Hepatocyte (in vitro differentiated cells): Measurements from ENCODE around the gene EPHA4. TPM values are rescaled to one million over a fixed set of nuclear protein-coding genes. Genes with fewer than 3 reads are reported as not detected.

Source experiments
- DNase-seq: peaks from one replicate; pipeline ENCODE4 v3.0.0-alpha.2; 2016; ENCODE audit warnings: low spot score
- H2AFZ ChIP-seq: fragments of 200-600 bp; sonication (generic); 2 replicates; pipeline ENCODE4 v1.6.0; 2016; ENCODE audit warnings: antibody characterized with exemption, mild to moderate bottlenecking
- H3K27ac ChIP-seq: fragments of 200-600 bp; sonication (generic); 2 replicates; pipeline ENCODE4 v1.5.1; 2016; ENCODE audit warnings: mild to moderate bottlenecking
- H3K27me3 ChIP-seq: fragments of 200-600 bp; sonication (generic); 2 replicates; pipeline ENCODE4 v1.6.1; 2016
- H3K36me3 ChIP-seq: fragments of 200-600 bp; sonication (generic); replicated peaks from 2 replicates; pipeline ENCODE4 v1.5.1; 2016; ENCODE audit warnings: low read depth; ENCODE audit not compliant: insufficient read depth
- H3K4me1 ChIP-seq: fragments of 200-600 bp; sonication (generic); 2 replicates; pipeline ENCODE4 v1.5.1; 2016; ENCODE audit warnings: mild to moderate bottlenecking, moderate library complexity; ENCODE audit not compliant: insufficient read depth
- H3K4me2 ChIP-seq: fragments of 200-600 bp; sonication (generic); 2 replicates; pipeline ENCODE4 v1.6.0; 2016
- H3K4me3 ChIP-seq: fragments of 200-600 bp; sonication (generic); 2 replicates; pipeline ENCODE4 v1.5.1; 2016; ENCODE audit warnings: mild to moderate bottlenecking
- H3K79me2 ChIP-seq: fragments of 200-600 bp; sonication (generic); 2 replicates; pipeline ENCODE4 v1.6.0; 2017; ENCODE audit warnings: mild to moderate bottlenecking
- H3K9me2 ChIP-seq: fragments of 200-600 bp; sonication (generic); replicated peaks from 2 replicates; pipeline ENCODE4 v1.6.0; 2017; ENCODE audit warnings: mild to moderate bottlenecking; ENCODE audit not compliant: insufficient read depth
- H3K9me3 ChIP-seq: fragments of 200-600 bp; sonication (generic); 2 replicates; pipeline ENCODE4 v1.5.1; 2016; ENCODE audit warnings: low read depth, mild to moderate bottlenecking
- H4K20me1 ChIP-seq: fragments of 200-600 bp; sonication (generic); 2 replicates; pipeline ENCODE4 v1.6.0; 2016; ENCODE audit warnings: mild to moderate bottlenecking; ENCODE audit not compliant: insufficient read depth, poor library complexity, severe bottlenecking
- EZH2 ChIP-seq: fragments of 200-600 bp; sonication (generic); IDR thresholded peaks from 2 replicates; pipeline ENCODE4 v1.6.1; 2016; ENCODE audit warnings: antibody characterized with exemption, mild to moderate bottlenecking, borderline replicate concordance
- EZH2phosphoT487 ChIP-seq: fragments of 200-600 bp; sonication (generic); IDR thresholded peaks from one replicate; pipeline ENCODE4 v1.6.1; 2018; ENCODE audit warnings: antibody characterized with exemption, mild to moderate bottlenecking, low read depth, moderate library complexity; ENCODE audit not compliant: unreplicated experiment, severe bottlenecking
- WGBS: methylation state at CpG from one replicate; pipeline ENCODE4 v1.1.6; 2016; ENCODE audit warnings: low lambda C conversion rate; ENCODE audit errors: missing lambda C conversion rate; 5-methylcytosine and 5-hydroxymethylcytosine counted together
- polyA plus RNA-seq: library from polyadenylated mRNA; unstranded; fragments of >200 nt; fragmentation: Nextera tagmentation; extraction: Ambion mirVana; gene quantifications from 2 replicates; pipeline ENCODE4 v1.2.1, GENCODE V29; 2016
- total RNA-seq: library from RNA; depleted of rRNA; stranded (reverse); fragments of >200 nt; gene quantifications from 2 replicates; pipeline ENCODE4 v1.2.3, GENCODE V29; 2014
- TF ChIP-seq, protein P1 (sequence below): fragments of 200-600 bp; sonication (generic); IDR thresholded peaks from 2 replicates; pipeline ENCODE4 v1.5.1; 2016; ENCODE audit warnings: antibody characterized with exemption, mild to moderate bottlenecking; ENCODE audit not compliant: poor library complexity

The EPHA4 gene
- total and polyA plus RNA-seq, 2 experiments from 2014 or later, result 7.8 to 36.8 TPM

DNA sequence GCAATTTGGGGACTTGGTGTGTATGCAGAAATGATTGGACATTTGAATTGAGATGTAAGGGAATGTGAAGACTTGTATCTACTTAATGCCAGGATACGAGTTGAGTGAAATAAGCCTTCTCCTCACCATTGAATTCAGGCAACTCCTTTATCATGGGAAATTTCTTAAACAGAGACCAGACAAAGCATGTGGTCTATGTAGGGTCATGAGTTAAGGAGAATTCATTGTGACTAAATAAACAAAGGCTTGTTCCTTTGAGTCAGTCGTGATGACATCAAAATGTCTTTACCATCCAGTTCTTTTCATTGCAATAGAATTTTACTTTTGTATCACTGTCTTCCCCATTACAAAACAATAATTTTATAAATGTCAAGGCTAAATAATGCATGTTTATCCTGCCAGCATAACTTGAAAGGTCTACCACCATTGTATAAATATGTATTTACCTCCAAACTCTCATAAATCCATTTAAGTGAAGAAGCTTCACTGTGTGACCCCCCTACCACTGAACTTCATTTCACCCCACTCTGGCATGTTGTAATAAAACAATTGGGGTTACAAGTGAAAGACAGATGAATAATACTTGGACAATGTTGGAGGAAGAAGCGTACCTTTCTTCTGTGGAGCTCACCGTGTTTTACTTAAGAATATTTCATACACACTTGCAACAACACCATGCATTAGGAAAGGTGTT is 149.4 kb downstream of the EPHA4 start:
- no peak overlapping the region for H3K27ac ChIP-seq
- H3K4me2 ChIP-seq, result no peak overlapping the region
- H3K9me3 ChIP-seq, result no peaks in the 10 kb centered on the region
- TF ChIP-seq EZH2, result no peak
- TF ChIP-seq, protein P1, sequence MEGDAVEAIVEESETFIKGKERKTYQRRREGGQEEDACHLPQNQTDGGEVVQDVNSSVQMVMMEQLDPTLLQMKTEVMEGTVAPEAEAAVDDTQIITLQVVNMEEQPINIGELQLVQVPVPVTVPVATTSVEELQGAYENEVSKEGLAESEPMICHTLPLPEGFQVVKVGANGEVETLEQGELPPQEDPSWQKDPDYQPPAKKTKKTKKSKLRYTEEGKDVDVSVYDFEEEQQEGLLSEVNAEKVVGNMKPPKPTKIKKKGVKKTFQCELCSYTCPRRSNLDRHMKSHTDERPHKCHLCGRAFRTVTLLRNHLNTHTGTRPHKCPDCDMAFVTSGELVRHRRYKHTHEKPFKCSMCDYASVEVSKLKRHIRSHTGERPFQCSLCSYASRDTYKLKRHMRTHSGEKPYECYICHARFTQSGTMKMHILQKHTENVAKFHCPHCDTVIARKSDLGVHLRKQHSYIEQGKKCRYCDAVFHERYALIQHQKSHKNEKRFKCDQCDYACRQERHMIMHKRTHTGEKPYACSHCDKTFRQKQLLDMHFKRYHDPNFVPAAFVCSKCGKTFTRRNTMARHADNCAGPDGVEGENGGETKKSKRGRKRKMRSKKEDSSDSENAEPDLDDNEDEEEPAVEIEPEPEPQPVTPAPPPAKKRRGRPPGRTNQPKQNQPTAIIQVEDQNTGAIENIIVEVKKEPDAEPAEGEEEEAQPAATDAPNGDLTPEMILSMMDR, result no peak
- no peak for TF ChIP-seq EZH2phosphoT487
- no peak overlapping the region for H2AFZ ChIP-seq
- H4K20me1 ChIP-seq, result no peaks in the 10 kb centered on the region
- no peaks in the 10 kb centered on the region for H3K27me3 ChIP-seq
- no peaks in the 10 kb centered on the region for H3K36me3 ChIP-seq
- no peaks in the 10 kb centered on the region for H3K79me2 ChIP-seq
- no peak overlapping the region for H3K4me3 ChIP-seq
- no peaks in the 10 kb centered on the region for H3K9me2 ChIP-seq
- WGBS, result 96% methylated on average over 4 of the region's 4 CpGs
- DNase-seq, result no peak
- no peaks in the 10 kb centered on the region for H3K4me1 ChIP-seq

DNA sequence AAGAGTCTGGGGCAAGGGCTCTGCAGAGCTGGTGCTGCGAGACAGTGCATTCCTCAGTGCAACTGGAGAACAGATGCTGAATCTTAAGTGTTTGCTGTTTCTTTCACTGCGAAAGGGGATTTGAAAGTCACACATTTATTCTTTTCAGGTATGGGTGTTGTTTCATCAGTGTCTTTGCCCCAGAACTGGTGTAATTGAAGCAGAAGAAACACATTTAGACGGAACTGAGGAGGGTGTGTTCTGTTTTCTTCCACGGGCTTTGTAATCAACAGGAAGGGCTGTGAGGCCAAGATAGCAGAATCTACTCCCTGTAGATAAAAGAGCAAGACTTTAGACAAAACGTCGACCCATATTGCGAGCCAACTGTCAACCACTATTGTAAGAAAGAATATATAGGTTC is 151.9 kb downstream of the EPHA4 start:
- no peaks in the 10 kb centered on the region for H3K27me3 ChIP-seq
- no peak for DNase-seq
- no peaks in the 10 kb centered on the region for H3K36me3 ChIP-seq
- H3K4me2 ChIP-seq, result no peak overlapping the region
- H3K79me2 ChIP-seq, result no peaks in the 10 kb centered on the region
- no peak overlapping the region for H3K27ac ChIP-seq
- WGBS, result 59% methylated on average over 7 of the region's 7 CpGs
- H3K9me3 ChIP-seq, result no peaks in the 10 kb centered on the region
- H4K20me1 ChIP-seq, result no peaks in the 10 kb centered on the region
- H2AFZ ChIP-seq, result no peak overlapping the region
- no peaks in the 10 kb centered on the region for H3K9me2 ChIP-seq
- no peaks in the 10 kb centered on the region for H3K4me1 ChIP-seq
- H3K4me3 ChIP-seq, result no peak overlapping the region
- no peak for TF ChIP-seq EZH2
- no peak for TF ChIP-seq EZH2phosphoT487
- TF ChIP-seq, protein P1, result no peak

- Histone ChIP-seq H3K36me3 (no peaks in the 10 kb centered on the region), H3K9me3 (no peaks in the 10 kb centered on the region), H3K4me1 (no peaks in the 10 kb centered on the region), H4K20me1 (no peaks in the 10 kb centered on the region), H3K79me2 (no peaks in the 10 kb centered on the region), H3K4me3 (no peak overlapping the region), H3K27ac (no peak overlapping the region), H3K9me2 (no peaks in the 10 kb centered on the region), H2AFZ (no peak overlapping the region), H3K4me2 (no peak overlapping the region), H3K27me3 (no peaks in the 10 kb centered on the region)
- WGBS, result 94% methylated on average over 5 of the region's 5 CpGs
- no peak for DNase-seq
- TF ChIP-seq, protein P1, result no peak
- TF ChIP-seq EZH2phosphoT487 (no peak), EZH2 (no peak)
Observed at GRCh38 chr2:221415789-221416188, 156.3 kb downstream of the EPHA4 start.
